B cell (primary cell): ENCODE results near the gene ATPAF2.

Source experiments
- CTCF ChIP-seq: fragments of 200-600 bp; IDR thresholded peaks from one replicate; pipeline ENCODE4 v1.8.0; 2022; ENCODE audit warnings: antibody characterized with exemption, mild to moderate bottlenecking
- EZH2 ChIP-seq: IDR thresholded peaks from 2 replicates; pipeline ENCODE4 v1.6.1; 2012; ENCODE audit warnings: borderline replicate concordance, low read depth, mild to moderate bottlenecking, moderate library complexity, low read length; ENCODE audit not compliant: insufficient read depth, poor library complexity, severe bottlenecking

GRCh38 chr17:18031955-18032354 lies 7.0 kb downstream of the ATPAF2 start:
- no peak for TF ChIP-seq CTCF
- no peak for TF ChIP-seq EZH2
